Measurements from ENCODE around the gene ZNF284.
A peak's percentile ranks its signal among the peaks of the same experiment; 100 is the strongest.

ZNF284 gene

DNA sequence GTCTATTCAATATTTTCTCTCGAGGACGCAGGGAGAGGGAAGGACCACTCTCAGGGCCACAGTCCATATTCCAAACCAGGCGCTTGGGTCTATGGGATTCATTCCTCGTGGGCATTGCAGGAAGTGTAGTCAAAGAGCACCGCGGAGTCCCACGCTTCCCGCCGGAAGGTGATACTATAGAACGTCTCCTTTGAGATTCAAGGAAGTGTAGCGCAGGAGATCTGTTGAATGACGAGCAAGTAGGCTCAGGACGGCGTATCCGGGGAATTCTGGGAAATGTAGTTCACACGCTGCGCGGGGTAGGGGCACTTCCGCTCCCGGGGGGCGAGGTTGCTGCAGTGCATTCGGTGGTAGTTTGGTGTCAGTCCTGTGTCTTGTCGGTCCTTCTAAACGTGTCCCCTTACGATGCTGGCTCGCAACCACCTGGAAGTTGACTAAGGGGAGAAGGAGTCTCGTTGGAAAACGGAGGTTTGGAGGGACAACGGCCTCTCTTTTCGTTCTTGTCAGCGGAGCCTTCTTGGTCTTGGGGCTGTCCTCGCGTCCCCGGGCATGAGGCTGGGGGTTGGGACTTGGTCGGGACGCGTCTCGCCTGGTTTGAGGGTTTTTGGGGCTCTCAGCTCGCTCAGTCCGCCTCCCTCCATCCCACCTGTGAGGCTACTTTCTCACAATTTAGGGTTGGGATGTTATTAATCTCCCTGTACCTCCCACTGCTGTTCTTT, at the start of gene ZNF284:
Gene ZNF284, plus strand, starts transcription at position 336 of the 719 bp plus-strand sequence. CDS start 4,231 bp downstream, outside the sequence.
- DNase-seq (ENCODE audit: low read depth): peak; percentile 92
- TF ChIP-seq, protein P1, sequence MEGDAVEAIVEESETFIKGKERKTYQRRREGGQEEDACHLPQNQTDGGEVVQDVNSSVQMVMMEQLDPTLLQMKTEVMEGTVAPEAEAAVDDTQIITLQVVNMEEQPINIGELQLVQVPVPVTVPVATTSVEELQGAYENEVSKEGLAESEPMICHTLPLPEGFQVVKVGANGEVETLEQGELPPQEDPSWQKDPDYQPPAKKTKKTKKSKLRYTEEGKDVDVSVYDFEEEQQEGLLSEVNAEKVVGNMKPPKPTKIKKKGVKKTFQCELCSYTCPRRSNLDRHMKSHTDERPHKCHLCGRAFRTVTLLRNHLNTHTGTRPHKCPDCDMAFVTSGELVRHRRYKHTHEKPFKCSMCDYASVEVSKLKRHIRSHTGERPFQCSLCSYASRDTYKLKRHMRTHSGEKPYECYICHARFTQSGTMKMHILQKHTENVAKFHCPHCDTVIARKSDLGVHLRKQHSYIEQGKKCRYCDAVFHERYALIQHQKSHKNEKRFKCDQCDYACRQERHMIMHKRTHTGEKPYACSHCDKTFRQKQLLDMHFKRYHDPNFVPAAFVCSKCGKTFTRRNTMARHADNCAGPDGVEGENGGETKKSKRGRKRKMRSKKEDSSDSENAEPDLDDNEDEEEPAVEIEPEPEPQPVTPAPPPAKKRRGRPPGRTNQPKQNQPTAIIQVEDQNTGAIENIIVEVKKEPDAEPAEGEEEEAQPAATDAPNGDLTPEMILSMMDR (IDR thresholded peaks at IDR 0.05; ENCODE audit: low read length, missing control alignments): no peak
- H3K4me3 ChIP-seq (replicated peaks; ENCODE audit: low read depth, low read length): peak within 1 kb of the TSS; percentile 79

DNA sequence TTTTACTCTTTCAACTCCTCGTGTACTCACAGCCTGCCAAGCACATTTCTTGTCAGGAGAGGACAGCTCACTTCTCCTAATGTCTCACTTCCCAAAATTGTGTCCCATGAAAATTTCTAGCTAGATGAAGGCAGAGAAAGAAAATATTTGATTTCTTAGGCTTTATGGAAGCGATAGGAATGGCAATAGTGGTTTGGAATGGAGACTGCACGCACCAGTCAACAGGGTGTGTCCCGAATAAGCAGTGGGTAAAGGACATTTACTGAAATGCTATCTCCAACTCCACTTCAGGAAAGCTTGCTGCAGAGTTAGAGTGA, 47.1 kb upstream of the ZNF284 start:
- TF ChIP-seq, protein P1 (IDR thresholded peaks at IDR 0.05; ENCODE audit: low read length, missing control alignments): no peak
- H3K4me3 ChIP-seq (replicated peaks; ENCODE audit: low read depth, low read length): peak overlapping the region; percentile 90
- DNase-seq (ENCODE audit: low read depth): no peak

DNA sequence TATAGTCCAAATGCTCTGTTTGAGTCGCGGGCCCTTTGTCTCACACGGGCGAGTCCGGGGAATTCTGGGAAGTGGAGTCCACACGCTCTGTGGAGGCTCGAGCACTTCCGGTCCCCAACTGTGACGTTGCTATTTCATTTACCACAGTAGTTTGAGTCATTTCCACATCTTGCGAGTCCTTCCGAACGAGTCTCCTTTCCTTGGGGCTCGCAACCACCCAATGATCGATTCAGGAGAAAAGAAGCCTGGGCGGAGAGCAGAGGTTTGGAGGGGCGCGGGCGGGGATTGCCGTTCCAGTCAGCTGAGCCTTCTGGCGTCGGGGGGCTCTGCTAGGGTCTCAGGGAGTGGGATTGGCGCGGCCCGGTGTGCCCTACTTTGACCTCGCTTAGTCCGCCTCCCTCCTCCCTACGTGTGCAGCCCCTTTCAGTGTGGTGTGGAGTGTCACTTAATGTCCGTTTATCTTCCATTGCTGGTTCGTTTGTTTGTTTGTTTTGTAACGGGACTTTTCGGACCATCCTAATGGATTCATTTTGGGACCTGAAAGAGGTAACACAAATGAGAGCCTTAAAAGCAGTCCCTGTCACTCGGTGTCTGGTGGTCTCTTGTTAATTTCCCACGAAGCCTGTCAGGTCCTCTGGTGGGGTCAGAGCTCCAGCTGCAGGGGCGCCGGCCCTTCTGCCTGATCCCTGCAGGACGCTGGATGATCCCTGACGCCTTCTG, 46.6 kb upstream of the ZNF284 start, which contains the start of gene ZNF222:
Gene ZNF222, plus strand, starts transcription at position 163 of the 720 bp plus-strand sequence. Its CDS starts 58 bp downstream, at position 221.
- TF ChIP-seq, protein P1 (IDR thresholded peaks at IDR 0.05; ENCODE audit: low read length, missing control alignments): no peak
- DNase-seq (ENCODE audit: low read depth): peak; percentile 93
- H3K4me3 ChIP-seq (replicated peaks; ENCODE audit: low read depth, low read length): peak within 1 kb of the TSS; percentile 90

DNA sequence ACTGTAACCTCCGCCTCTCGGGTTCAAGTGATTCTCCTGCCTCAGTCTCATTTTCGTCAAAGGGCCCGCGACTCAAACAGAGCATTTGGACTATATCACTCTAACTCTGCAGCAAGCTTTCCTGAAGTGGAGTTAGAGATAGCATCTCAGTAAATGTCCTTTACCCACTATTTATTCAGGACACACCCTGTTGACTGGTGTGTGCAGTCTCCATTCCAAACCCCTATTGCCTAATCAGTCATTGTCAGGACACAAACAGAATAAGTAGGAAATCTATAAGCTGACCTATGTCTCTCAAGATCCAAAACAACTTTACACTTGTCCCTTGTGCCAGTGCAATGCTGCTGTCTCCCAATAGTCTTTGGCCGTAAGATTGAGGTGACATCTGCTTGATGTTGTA, 45.3 kb upstream of the ZNF284 start:
- no peak for DNase-seq (ENCODE audit: low read depth)
- no peak overlapping the region for H3K4me3 ChIP-seq (replicated peaks; ENCODE audit: low read depth, low read length)
- TF ChIP-seq, protein P1 (IDR thresholded peaks at IDR 0.05; ENCODE audit: low read length, missing control alignments): no peak

DNA sequence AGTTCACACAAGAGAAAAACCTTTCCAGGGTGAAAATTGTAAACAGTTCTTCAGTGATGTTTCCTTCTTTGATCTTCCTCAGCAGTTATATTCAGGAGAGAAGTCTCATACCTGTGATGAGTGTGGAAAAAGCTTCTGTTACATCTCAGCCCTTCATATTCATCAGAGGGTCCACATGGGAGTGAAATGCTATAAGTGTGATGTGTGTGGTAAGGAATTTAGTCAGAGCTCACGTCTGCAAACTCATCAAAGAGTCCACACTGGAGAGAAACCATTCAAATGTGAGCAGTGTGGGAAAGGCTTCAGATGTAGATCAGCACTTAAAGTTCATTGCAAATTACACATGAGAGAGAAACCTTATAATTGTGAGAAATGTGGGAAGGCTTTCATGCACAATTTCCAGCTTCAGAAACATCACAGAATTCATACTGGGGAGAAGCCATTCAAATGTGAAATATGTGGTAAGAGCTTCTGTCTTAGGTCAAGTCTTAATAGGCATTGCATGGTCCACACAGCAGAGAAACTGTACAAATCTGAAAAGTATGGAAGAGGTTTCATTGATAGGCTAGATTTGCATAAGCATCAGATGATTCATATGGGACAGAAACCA, 39.9 kb upstream of the ZNF284 start:
- H3K4me3 ChIP-seq (replicated peaks; ENCODE audit: low read depth, low read length): no peak overlapping the region
- no peak for DNase-seq (ENCODE audit: low read depth)
- TF ChIP-seq, protein P1 (IDR thresholded peaks at IDR 0.05; ENCODE audit: low read length, missing control alignments): no peak

DNA sequence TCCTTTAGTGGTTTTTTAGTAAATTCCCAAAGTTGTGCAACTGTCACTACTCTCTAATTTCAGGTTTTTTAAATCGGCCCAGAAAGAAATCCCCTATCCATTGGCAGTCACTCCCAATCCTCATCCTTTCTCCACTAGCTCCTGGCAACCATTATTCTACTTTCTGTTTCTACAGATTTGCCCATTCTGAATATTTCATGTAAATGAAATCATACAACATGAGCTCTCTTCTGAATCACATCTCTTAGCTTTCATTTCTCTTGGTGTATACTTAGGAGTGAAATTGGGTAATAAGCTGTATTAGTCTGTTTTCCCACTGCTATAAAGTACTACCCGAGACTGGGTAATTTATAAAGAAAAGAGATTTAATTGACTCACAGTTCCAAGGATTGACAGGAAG, 29.8 kb upstream of the ZNF284 start:
- DNase-seq (ENCODE audit: low read depth): no peak
- TF ChIP-seq, protein P1 (IDR thresholded peaks at IDR 0.05; ENCODE audit: low read length, missing control alignments): no peak
- no peak overlapping the region for H3K4me3 ChIP-seq (replicated peaks; ENCODE audit: low read depth, low read length)

All from fibroblast of pulmonary artery (primary cell).